Measurements from ENCODE around the gene HYKK. TPM values are rescaled to one million over a fixed set of nuclear protein-coding genes. Genes with fewer than 3 reads are reported as not detected.

The HYKK gene
- total and polyA plus RNA-seq, 2 of the 13 experiments (the other 11 are each of a cell fraction or from before 2014, with no cell fraction given) = 3.5 to 5.4 TPM

DNA sequence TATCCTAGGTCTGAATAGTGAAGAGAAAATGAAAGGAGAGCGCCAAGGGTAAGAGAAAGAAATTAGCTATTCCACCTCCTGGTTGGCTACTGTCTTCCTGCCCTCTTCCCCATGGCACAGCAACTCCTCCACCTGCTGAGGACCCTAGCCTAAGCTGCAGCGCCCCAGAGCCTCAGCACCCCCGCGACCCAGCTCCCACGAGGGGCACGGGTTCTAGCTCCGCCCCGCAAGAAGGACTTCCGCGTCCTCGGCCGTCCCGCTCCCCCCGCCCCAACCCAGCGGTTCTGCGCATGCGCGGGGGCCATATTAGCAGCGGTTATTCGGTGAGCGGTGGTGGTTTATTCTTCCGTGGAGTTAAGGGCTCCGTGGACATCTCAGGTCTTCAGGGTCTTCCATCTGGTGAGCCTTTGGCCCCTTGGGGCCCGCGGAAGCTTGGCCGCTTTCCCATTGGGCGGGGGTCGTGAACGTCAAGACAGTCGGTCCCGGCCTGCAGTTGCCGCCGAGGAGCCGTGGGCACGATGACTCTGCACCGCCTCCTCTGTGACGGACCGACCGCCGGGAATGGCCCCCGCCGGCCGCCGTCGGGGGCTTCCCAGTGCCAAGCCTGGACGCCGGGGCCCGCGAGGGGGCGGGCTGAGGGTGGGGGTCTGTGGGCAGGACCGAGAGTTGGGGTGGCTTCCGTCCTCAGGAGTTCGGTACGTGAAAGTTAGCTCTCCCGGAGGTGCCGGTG, 32.9 kb downstream of the HYKK start, which contains the start of gene PSMA4 (continued):
- no peak for TF ChIP-seq ZNF512 (CRISPR knock-in tag; IDR thresholded peaks at IDR 0.05)
- 0 out of 2 replicates have a peak, but pooled peaks have one; percentile 7 for TF ChIP-seq RBAK (CRISPR knock-in tag; IDR thresholded peaks at IDR 0.05)
- no peak for TF ChIP-seq ZNF614 (CRISPR knock-in tag; IDR thresholded peaks at IDR 0.05; ENCODE audit: borderline replicate concordance)
- TF ChIP-seq ZNF674 (CRISPR knock-in tag; IDR thresholded peaks at IDR 0.05; ENCODE audit: low read depth) = no peak
- TF ChIP-seq, protein P1, sequence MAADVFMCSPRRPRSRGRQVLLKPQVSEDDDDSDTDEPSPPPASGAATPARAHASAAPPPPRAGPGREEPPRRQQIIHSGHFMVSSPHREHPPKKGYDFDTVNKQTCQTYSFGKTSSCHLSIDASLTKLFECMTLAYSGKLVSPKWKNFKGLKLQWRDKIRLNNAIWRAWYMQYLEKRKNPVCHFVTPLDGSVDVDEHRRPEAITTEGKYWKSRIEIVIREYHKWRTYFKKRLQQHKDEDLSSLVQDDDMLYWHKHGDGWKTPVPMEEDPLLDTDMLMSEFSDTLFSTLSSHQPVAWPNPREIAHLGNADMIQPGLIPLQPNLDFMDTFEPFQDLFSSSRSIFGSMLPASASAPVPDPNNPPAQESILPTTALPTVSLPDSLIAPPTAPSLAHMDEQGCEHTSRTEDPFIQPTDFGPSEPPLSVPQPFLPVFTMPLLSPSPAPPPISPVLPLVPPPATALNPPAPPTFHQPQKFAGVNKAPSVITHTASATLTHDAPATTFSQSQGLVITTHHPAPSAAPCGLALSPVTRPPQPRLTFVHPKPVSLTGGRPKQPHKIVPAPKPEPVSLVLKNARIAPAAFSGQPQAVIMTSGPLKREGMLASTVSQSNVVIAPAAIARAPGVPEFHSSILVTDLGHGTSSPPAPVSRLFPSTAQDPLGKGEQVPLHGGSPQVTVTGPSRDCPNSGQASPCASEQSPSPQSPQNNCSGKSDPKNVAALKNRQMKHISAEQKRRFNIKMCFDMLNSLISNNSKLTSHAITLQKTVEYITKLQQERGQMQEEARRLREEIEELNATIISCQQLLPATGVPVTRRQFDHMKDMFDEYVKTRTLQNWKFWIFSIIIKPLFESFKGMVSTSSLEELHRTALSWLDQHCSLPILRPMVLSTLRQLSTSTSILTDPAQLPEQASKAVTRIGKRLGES (CRISPR knock-in tag; IDR thresholded peaks at IDR 0.05; ENCODE audit: borderline replicate concordance) = no peak
- no peak for TF ChIP-seq ZFP36 (IDR thresholded peaks at IDR 0.05; ENCODE audit: borderline replicate concordance, low read depth, low read length, partially characterized antibody)
- TF ChIP-seq CEBPZ (IDR thresholded peaks at IDR 0.05; ENCODE audit: low read length) = no peak
- no peak for TF ChIP-seq PAF1 (CRISPR knock-in tag; IDR thresholded peaks at IDR 0.05)
- TF ChIP-seq, protein P2, sequence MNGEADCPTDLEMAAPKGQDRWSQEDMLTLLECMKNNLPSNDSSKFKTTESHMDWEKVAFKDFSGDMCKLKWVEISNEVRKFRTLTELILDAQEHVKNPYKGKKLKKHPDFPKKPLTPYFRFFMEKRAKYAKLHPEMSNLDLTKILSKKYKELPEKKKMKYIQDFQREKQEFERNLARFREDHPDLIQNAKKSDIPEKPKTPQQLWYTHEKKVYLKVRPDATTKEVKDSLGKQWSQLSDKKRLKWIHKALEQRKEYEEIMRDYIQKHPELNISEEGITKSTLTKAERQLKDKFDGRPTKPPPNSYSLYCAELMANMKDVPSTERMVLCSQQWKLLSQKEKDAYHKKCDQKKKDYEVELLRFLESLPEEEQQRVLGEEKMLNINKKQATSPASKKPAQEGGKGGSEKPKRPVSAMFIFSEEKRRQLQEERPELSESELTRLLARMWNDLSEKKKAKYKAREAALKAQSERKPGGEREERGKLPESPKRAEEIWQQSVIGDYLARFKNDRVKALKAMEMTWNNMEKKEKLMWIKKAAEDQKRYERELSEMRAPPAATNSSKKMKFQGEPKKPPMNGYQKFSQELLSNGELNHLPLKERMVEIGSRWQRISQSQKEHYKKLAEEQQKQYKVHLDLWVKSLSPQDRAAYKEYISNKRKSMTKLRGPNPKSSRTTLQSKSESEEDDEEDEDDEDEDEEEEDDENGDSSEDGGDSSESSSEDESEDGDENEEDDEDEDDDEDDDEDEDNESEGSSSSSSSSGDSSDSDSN (CRISPR knock-in tag; IDR thresholded peaks at IDR 0.05) = peak; percentile 74
- no peak for TF ChIP-seq ATF7 (IDR thresholded peaks at IDR 0.05)
- TF ChIP-seq ATF7 (CRISPR knock-in tag; IDR thresholded peaks at IDR 0.05) = no peak
- TF ChIP-seq NR0B2 (CRISPR knock-in tag; IDR thresholded peaks at IDR 0.05) = no peak
- no peak for TF ChIP-seq SP1 (IDR thresholded peaks at IDR 0.05)
- peak; percentile 27; the same call in 1 of the 2 replicates for TF ChIP-seq SP1 (CRISPR knock-in tag; IDR thresholded peaks at IDR 0.05)
- peak; percentile 82; the same call in 1 of the 2 replicates for TF ChIP-seq ZNF225 (CRISPR knock-in tag; IDR thresholded peaks at IDR 0.05)
- TF ChIP-seq ZNF343 (CRISPR knock-in tag; IDR thresholded peaks at IDR 0.05) = no peak
- TF ChIP-seq, protein P3, sequence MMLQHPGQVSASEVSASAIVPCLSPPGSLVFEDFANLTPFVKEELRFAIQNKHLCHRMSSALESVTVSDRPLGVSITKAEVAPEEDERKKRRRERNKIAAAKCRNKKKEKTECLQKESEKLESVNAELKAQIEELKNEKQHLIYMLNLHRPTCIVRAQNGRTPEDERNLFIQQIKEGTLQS (CRISPR knock-in tag; IDR thresholded peaks at IDR 0.05) = no peak
- TF ChIP-seq SOX6 (IDR thresholded peaks at IDR 0.05) = no peak
- TF ChIP-seq SOX6 (CRISPR knock-in tag; IDR thresholded peaks at IDR 0.05) = no peak

Measured in HepG2 (cell line).